Loucy (cell line): Measurements from ENCODE around the gene SSX2IP.

Source experiments
- H2AFZ ChIP-seq: fragments of 200-600 bp; sonication (generic); 2 replicates; pipeline ENCODE4 v1.6.0; 2016; ENCODE audit warnings: antibody characterized with exemption, mild to moderate bottlenecking, low read length, moderate library complexity
- H3F3A ChIP-seq: fragments of 200-600 bp; 2 replicates; pipeline ENCODE4 v1.6.0; 2016; ENCODE audit warnings: antibody characterized with exemption, low read depth, mild to moderate bottlenecking
- H3K27me3 ChIP-seq: fragments of 200-600 bp; sonication (generic); 2 replicates; pipeline ENCODE4 v1.6.1; 2014; ENCODE audit warnings: low read length, mild to moderate bottlenecking; ENCODE audit not compliant: insufficient read depth, poor library complexity, severe bottlenecking
- H3K36me3 ChIP-seq: fragments of 200-600 bp; sonication (generic); 2 replicates; pipeline ENCODE4 v1.6.1; 2016; ENCODE audit warnings: low read length; ENCODE audit not compliant: insufficient read depth
- H3K4me1 ChIP-seq: fragments of 200-600 bp; sonication (generic); 2 replicates; pipeline ENCODE4 v1.5.1; 2014; ENCODE audit warnings: low read length, mild to moderate bottlenecking; ENCODE audit not compliant: insufficient read depth, poor library complexity, severe bottlenecking
- H3K4me2 ChIP-seq: fragments of 200-600 bp; sonication (generic); 2 replicates; pipeline ENCODE4 v1.6.0; 2014; ENCODE audit warnings: antibody characterized with exemption, low read length, low read depth, mild to moderate bottlenecking; ENCODE audit not compliant: poor library complexity, severe bottlenecking
- H3K4me3 ChIP-seq: fragments of 200-600 bp; sonication (generic); 2 replicates; pipeline ENCODE4 v1.5.1; 2014; ENCODE audit warnings: low read length, mild to moderate bottlenecking, mixed read lengths; ENCODE audit not compliant: poor library complexity, severe bottlenecking
- H3K79me2 ChIP-seq: fragments of 200-600 bp; sonication (generic); 2 replicates; pipeline ENCODE4 v1.6.1; 2014; ENCODE audit warnings: low read length; ENCODE audit not compliant: insufficient read depth
- H3K9ac ChIP-seq: fragments of 200-600 bp; sonication (generic); 2 replicates; pipeline ENCODE4 v1.6.0; 2014; ENCODE audit warnings: mild to moderate bottlenecking, low read depth, low read length, moderate library complexity; ENCODE audit not compliant: poor library complexity, severe bottlenecking
- H3K9me2 ChIP-seq: fragments of 200-600 bp; sonication (generic); replicated peaks from 2 replicates; pipeline ENCODE4 v1.6.1; 2016; ENCODE audit warnings: low read depth, low read length, mixed read lengths
- H3K9me3 ChIP-seq: fragments of 200-600 bp; sonication (generic); 2 replicates; pipeline ENCODE4 v1.6.1; 2014; ENCODE audit warnings: mild to moderate bottlenecking, antibody characterized with exemption, low read length, low read depth; ENCODE audit not compliant: insufficient read depth
- H4K20me1 ChIP-seq: fragments of 200-600 bp; sonication (generic); 2 replicates; pipeline ENCODE4 v1.6.0; 2014; ENCODE audit warnings: antibody characterized with exemption, low read length, mild to moderate bottlenecking; ENCODE audit not compliant: insufficient read depth, poor library complexity, severe bottlenecking
- CTCF ChIP-seq: fragments of 200-600 bp; sonication (generic); conservative IDR thresholded peaks from 2 replicates; pipeline ENCODE4 v1.5.1; 2014; ENCODE audit warnings: mild to moderate bottlenecking, antibody characterized with exemption, low read length
- EZH2phosphoT487 ChIP-seq: fragments of 200-600 bp; IDR thresholded peaks from 2 replicates; pipeline ENCODE4 v1.6.1; 2018; ENCODE audit warnings: antibody characterized with exemption, mild to moderate bottlenecking, moderate library complexity, borderline replicate concordance

The SSX2IP gene

GRCh38 chr1:84672080-84672854 is 18.0 kb downstream of the SSX2IP start:
- Histone ChIP-seq H3K4me2 (peak overlapping the region; percentile 61), H4K20me1 (peaks cover 7% of the 10 kb centered on the region), H3K27me3 (no peaks in the 10 kb centered on the region), H3F3A (peaks cover 5% of the 10 kb centered on the region; the same call in 1 of the 2 replicates), H2AFZ (no peak overlapping the region), H3K79me2 (peaks cover 26% of the 10 kb centered on the region), H3K4me1 (peaks cover 32% of the 10 kb centered on the region), H3K9ac (peak overlapping the region; percentile 6), H3K9me2 (no peaks in the 10 kb centered on the region), H3K36me3 (peaks cover 6% of the 10 kb centered on the region; the same call in 1 of the 2 replicates), H3K4me3 (peak overlapping the region; percentile 26), H3K9me3 (no peaks in the 10 kb centered on the region)
- TF ChIP-seq EZH2phosphoT487 (no peak), CTCF (no peak)

- Histone ChIP-seq H2AFZ (no peak overlapping the region), H3K79me2 (peaks cover 15% of the 10 kb centered on the region), H3K9ac (no peak overlapping the region), H3K4me2 (no peak overlapping the region), H3K9me2 (no peaks in the 10 kb centered on the region), H3K36me3 (peaks cover 15% of the 10 kb centered on the region; the same call in 1 of the 2 replicates), H3K4me1 (peaks cover 31% of the 10 kb centered on the region), H3K4me3 (no peak overlapping the region), H3K27me3 (no peaks in the 10 kb centered on the region), H3K9me3 (no peaks in the 10 kb centered on the region), H3F3A (peaks cover 5% of the 10 kb centered on the region; the same call in 1 of the 2 replicates), H4K20me1 (peaks cover 7% of the 10 kb centered on the region)
- TF ChIP-seq EZH2phosphoT487: no peak
- no peak for TF ChIP-seq CTCF
These were observed 20.4 kb downstream of the SSX2IP start for GRCh38 chr1:84669831-84670230.

DNA sequence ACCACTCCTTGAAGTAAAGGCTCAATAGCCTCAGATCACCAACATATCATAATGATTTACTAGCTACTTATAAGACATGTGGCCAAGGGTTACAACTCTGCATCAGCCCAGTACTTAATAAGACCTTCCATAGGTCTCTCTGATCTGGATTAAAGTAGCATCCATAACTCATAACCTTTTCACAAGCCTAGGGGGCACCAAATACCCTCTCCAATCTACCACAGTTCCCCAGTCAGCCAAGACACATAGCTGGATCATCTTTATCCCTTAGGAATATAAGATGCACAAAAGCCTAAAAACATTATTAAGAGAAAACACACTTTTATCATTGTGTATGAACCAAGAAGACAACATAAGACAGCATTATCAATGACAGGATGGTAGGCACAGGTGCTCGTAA is 22.1 kb downstream of the SSX2IP start:
- peaks cover 7% of the 10 kb centered on the region for H4K20me1 ChIP-seq
- no peaks in the 10 kb centered on the region for H3K27me3 ChIP-seq
- no peak overlapping the region for H3K9ac ChIP-seq
- no peak overlapping the region for H3K4me3 ChIP-seq
- no peaks in the 10 kb centered on the region for H3K9me3 ChIP-seq
- no peak for TF ChIP-seq EZH2phosphoT487
- TF ChIP-seq CTCF: peak; percentile 71
- H3F3A ChIP-seq: peaks cover 5% of the 10 kb centered on the region; the same call in 1 of the 2 replicates
- peaks cover 20% of the 10 kb centered on the region; the same call in 1 of the 2 replicates for H3K36me3 ChIP-seq
- H3K9me2 ChIP-seq: no peaks in the 10 kb centered on the region
- H3K79me2 ChIP-seq: peaks cover 4% of the 10 kb centered on the region; the same call in 1 of the 2 replicates
- H3K4me2 ChIP-seq: no peak overlapping the region
- H3K4me1 ChIP-seq: peaks cover 17% of the 10 kb centered on the region
- no peak overlapping the region for H2AFZ ChIP-seq
